ENCODE measurements around the gene CIZ1. TPM values are rescaled to one million over a fixed set of nuclear protein-coding genes. Genes with fewer than 3 reads are reported as not detected.

Gene CIZ1
- total RNA-seq, 1 donor from 2014 or later, result 33.4 TPM

- Histone ChIP-seq H3K4me3 (no peak overlapping the region), H3K4me2 (no peak overlapping the region), H2AFZ (replicated peaks) (no peak overlapping the region), H3K27ac (no peak overlapping the region), H3K9ac (no peak overlapping the region), H4K20me1 (ENCODE audit: low read depth) (peaks cover 41% of the 10 kb centered on the region), H3K36me3 (no peaks in the 10 kb centered on the region), H3K4me1 (peaks cover 8% of the 10 kb centered on the region), H3K9me3 (ENCODE audit: low read depth) (no peaks in the 10 kb centered on the region), H3K79me2 (ENCODE audit: low read depth) (peaks cover 13% of the 10 kb centered on the region), H3K27me3 (no peaks in the 10 kb centered on the region), H3F3A (ENCODE audit: low read depth) (peaks cover 8% of the 10 kb centered on the region)
- DNase-seq (ENCODE audit: low spot score), result no peak
- Mint-ChIP-seq H3K36me3 (peaks cover 2% of the 10 kb centered on the region), H3K4me3 (peak overlapping the region; percentile 41), H3K9me3 (no peaks in the 10 kb centered on the region), H3K27ac (peak overlapping the region; percentile 68), H3K4me1 (peaks cover 34% of the 10 kb centered on the region), H3K27me3 (ENCODE audit: insufficient read depth, low read depth) (peaks cover 10% of the 10 kb centered on the region)
- TF ChIP-seq EZH2phosphoT487 (IDR thresholded peaks at IDR 0.05) (no peak), EZH2 (IDR thresholded peaks at IDR 0.05) (no peak), CTCF (IDR thresholded peaks at IDR 0.05) (no peak)
Observed at GRCh38 chr9:128208386-128208785, 17.0 kb upstream of the CIZ1 start.

- Histone ChIP-seq H3K27me3 (no peaks in the 10 kb centered on the region), H3K4me3 (no peak overlapping the region), H3K9ac (no peak overlapping the region), H3K27ac (no peak overlapping the region), H3F3A (ENCODE audit: low read depth) (peaks cover 15% of the 10 kb centered on the region), H3K4me1 (peaks cover 8% of the 10 kb centered on the region), H3K4me2 (no peak overlapping the region), H4K20me1 (ENCODE audit: low read depth) (peaks cover 41% of the 10 kb centered on the region), H3K36me3 (no peaks in the 10 kb centered on the region), H3K79me2 (ENCODE audit: low read depth) (peaks cover 13% of the 10 kb centered on the region), H3K9me3 (ENCODE audit: low read depth) (no peaks in the 10 kb centered on the region), H2AFZ (replicated peaks) (no peak overlapping the region)
- Mint-ChIP-seq H3K27ac (no peak overlapping the region), H3K36me3 (peaks cover under 1% of the 10 kb centered on the region), H3K27me3 (ENCODE audit: insufficient read depth, low read depth) (peaks cover 12% of the 10 kb centered on the region), H3K4me3 (no peak overlapping the region), H3K9me3 (no peaks in the 10 kb centered on the region), H3K4me1 (peaks cover 42% of the 10 kb centered on the region)
- no peak for TF ChIP-seq EZH2 (IDR thresholded peaks at IDR 0.05)
- TF ChIP-seq EZH2phosphoT487 (IDR thresholded peaks at IDR 0.05), result no peak
- no peak for TF ChIP-seq CTCF (IDR thresholded peaks at IDR 0.05)
- DNase-seq (ENCODE audit: low spot score), result no peak
Observed at GRCh38 chr9:128206916-128207910, 15.8 kb upstream of the CIZ1 start.

GRCh38 chr9:128206484-128206883 lies 15.1 kb upstream of the CIZ1 start:
- Histone ChIP-seq H3K4me2 (no peak overlapping the region), H3K27me3 (no peaks in the 10 kb centered on the region), H2AFZ (replicated peaks) (no peak overlapping the region), H4K20me1 (ENCODE audit: low read depth) (peaks cover 37% of the 10 kb centered on the region), H3K4me1 (peaks cover 8% of the 10 kb centered on the region), H3K9ac (no peak overlapping the region), H3K4me3 (no peak overlapping the region), H3F3A (ENCODE audit: low read depth) (peaks cover 19% of the 10 kb centered on the region), H3K27ac (no peak overlapping the region), H3K36me3 (no peaks in the 10 kb centered on the region), H3K79me2 (ENCODE audit: low read depth) (peaks cover 13% of the 10 kb centered on the region), H3K9me3 (ENCODE audit: low read depth) (no peaks in the 10 kb centered on the region)
- TF ChIP-seq EZH2 (IDR thresholded peaks at IDR 0.05) (no peak), EZH2phosphoT487 (IDR thresholded peaks at IDR 0.05) (no peak), CTCF (IDR thresholded peaks at IDR 0.05) (no peak)
- Mint-ChIP-seq H3K36me3 (no peaks in the 10 kb centered on the region), H3K27me3 (ENCODE audit: insufficient read depth, low read depth) (peaks cover 13% of the 10 kb centered on the region), H3K4me1 (peaks cover 46% of the 10 kb centered on the region), H3K4me3 (peak overlapping the region; percentile 13), H3K9me3 (no peaks in the 10 kb centered on the region), H3K27ac (peak overlapping the region; percentile 12)
- DNase-seq (ENCODE audit: low spot score), result no peak

Measured in neural progenitor cell (in vitro differentiated cells).